Heart right ventricle (tissue), 16 donors: ENCODE data around the gene OMP. TPM values are rescaled to one million over a fixed set of nuclear protein-coding genes. Genes with fewer than 3 reads are reported as not detected.

Experiments used
- ATAC-seq, 8 donors: fragments of 200-7000 bp; cut with Tn5 transposase; one replicate each; pipeline ENCODE4 v1.9.1; 2020; ENCODE audit warnings: mild to moderate bottlenecking in 8 of 8, moderate library complexity in 8 of 8, moderate number of reproducible peaks in 1 of 8
- DNase-seq, 2 donors: peaks; one replicate each; pipeline ENCODE4 v3.0.0-alpha.2; 2020
- H3K27ac ChIP-seq, 10 donors: fragments of 200-600 bp; sonication (generic) in 2 of 10; one replicate each; pipeline versions ENCODE4 v1.5.0 to v1.8.0; 2020 to 2022; ENCODE audit warnings: mild to moderate bottlenecking in 3 of 10
- H3K27me3 ChIP-seq, 7 donors: fragments of 200-600 bp; one replicate each; pipeline ENCODE4 v1.8.0; 2021 to 2022; ENCODE audit warnings: mild to moderate bottlenecking in 2 of 7
- H3K36me3 ChIP-seq, 9 donors: fragments of 200-600 bp; sonication (generic) in 1 of 9; one replicate each; pipeline versions ENCODE4 v1.5.0 to v1.8.0; 2020 to 2022; ENCODE audit warnings: mild to moderate bottlenecking in 2 of 9
- H3K4me1 ChIP-seq, 9 donors: fragments of 200-600 bp; sonication (generic) in 1 of 9; one replicate each; pipeline versions ENCODE4 v1.5.0 to v1.8.0; 2020 to 2022; ENCODE audit warnings: mild to moderate bottlenecking in 4 of 9
- H3K4me3 ChIP-seq, 10 donors: fragments of 200-600 bp; sonication (generic) in 2 of 10; one replicate each; pipeline versions ENCODE4 v1.5.0 to v1.8.0; 2020 to 2022; ENCODE audit warnings: mild to moderate bottlenecking in 7 of 10, moderate library complexity in 2 of 10
- H3K9me3 ChIP-seq, 11 donors: fragments of 200-600 bp in 10 of 11; sonication (generic) in 2 of 11; one replicate each; pipeline versions ENCODE4 v1.5.0 to v1.8.0; 2013 to 2022; ENCODE audit warnings: mild to moderate bottlenecking in 2 of 11, control low read depth in 1 of 11, moderate library complexity in 1 of 11
- WGBS, 2 donors: extraction: QIAGEN DNeasy Blood & Tissue Kit; methylation state at CpG; one replicate each; pipeline ENCODE4 v1.1.7; 2013; ENCODE audit warnings: inconsistent platforms in 1 of 2; 5-methylcytosine and 5-hydroxymethylcytosine counted together
- intact Hi-C, 10 donors: fragments of 100-400 bp; cut with DNase I; formaldehyde crosslinking; loops; one replicate each; pipeline versions ENCODE4 v1.11.1 to v1.14.2; 2022
- polyA plus RNA-seq, 2 donors: library from polyadenylated mRNA; stranded (reverse); fragments of 200-250 nt; gene quantifications; one replicate each; pipeline ENCODE4 v1.2.3, GENCODE V29; 2013
- total RNA-seq, 10 donors: library from RNA; stranded (reverse); fragmentation: NEBNext Ultra II Directional in 3 of 10; extraction: Animal tissue kit (Norgen Biotek cat#: 25700) in 3 of 10; gene quantifications; one replicate each; pipeline versions ENCODE4 v1.2.1 to v1.2.4, GENCODE V29; 2021 to 2023
- TF ChIP-seq, protein P1 (sequence below), 9 donors: fragments of 200-600 bp; sonication (generic) in 2 of 9; IDR thresholded peaks; one replicate each; pipeline versions ENCODE4 v1.5.0 to v1.8.0; 2021 to 2022; ENCODE audit warnings: antibody characterized with exemption in 9 of 9, mild to moderate bottlenecking in 5 of 9, moderate library complexity in 1 of 9
- donor health status: Arrhythmogenic right ventricular cardiomyopathy.
- donor health status: ischemic (EF 13 %, LVEDD 7.1; RV severe dilation, severe dysfunction).
- donor health status: healthy with polysubstance abuse.
- donor health status: DM: no; HTN: yes; CAD: no.
- donor health status: DM: no; HTN: no; CAD: no.
- donor health status: ischemic (EF 25% LVEDD 6.9; RV normal size, moderate dysfunction).
- donor health status: ischemic (EF 25% LVEDD 5.7; RV mildly dilated, moderate dysfunction).
- donor health status: healthy.
- donor health status: DM: yes; HTN: yes; CAD: no.
- donor health status: Ischemic cardiomyopathy.
- donor health status: ischemic (EF 35%, LVEDD 5.7; RV mildly dilated, moderate dysfunction).
- donor health status: nonischemic (EF 11% LVEDD 7.7; RV severe dilation, severe dysfunction).
- donor health status: DM: yes; HTN: yes; CAD: no.
- donor health status: PGD.
- donor health status: ischemic (EF 29% LVEDD 5.4; RV normal size, mild dysfunction).
- donor health status: nonischemic (EF 23%, LVEDD 6.1; RV moderate dilation, normal function).

The OMP gene
- total and polyA plus RNA-seq, 12 donors, result 0.58 TPM; not detected in 11

DNA sequence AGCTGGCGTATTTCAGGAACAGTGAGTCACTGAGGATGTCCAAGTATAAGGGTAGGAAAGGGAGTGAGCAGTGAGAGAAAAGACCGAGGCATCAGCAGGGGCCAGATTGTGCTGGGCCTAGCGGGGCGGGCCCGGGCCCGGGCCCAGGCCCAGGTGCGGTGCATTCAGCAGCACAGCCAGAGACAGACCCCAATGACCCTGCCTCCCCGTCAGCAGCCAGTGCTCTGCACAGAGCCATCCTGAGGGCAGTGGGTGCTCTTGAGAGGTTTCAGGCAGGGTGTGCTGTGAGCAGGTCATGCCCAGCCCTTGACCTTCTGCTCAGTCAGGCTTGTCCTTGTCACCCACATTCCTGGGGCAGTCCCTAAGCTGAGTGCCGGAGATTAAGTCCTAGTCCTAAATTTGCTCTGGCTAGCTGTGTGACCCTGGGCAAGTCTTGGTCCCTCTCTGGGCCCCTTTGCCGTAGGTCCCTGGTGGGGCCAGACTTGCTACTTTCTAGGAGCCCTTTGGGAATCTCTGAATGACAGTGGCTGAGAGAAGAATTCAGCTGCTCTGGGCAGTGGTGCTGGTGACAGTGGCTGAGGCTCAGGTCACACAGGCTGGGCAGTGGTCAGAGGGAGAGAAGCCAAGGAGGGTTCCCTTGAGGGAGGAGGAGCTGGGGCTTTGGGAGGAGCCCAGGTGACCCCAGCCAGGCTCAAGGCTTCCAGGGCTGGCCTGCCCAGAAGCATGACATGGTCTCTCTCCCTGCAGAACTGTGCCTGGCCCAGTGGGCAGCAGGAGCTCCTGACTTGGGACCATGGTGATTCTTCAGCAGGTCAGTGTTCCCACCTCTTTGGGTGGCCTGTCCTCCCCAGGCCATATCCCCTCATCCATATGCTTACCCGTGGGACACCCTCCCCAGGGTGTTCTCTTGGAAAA lies 27.5 kb downstream of the OMP start:
- Histone ChIP-seq H3K4me1 (peaks cover 6 to 43% (median 27%) of the 10 kb centered on the region in 9 donors), H3K4me3 (no peak overlapping the region), H3K36me3 (no peaks in the 10 kb centered on the region), H3K27me3 (peaks cover 0 to 9% (median 0%) of the 10 kb centered on the region in 7 donors), H3K9me3 (no peaks in the 10 kb centered on the region), H3K27ac (peak overlapping the region in 4 of 10 donors; percentile 25 to 60 (median 48))
- no peak for ATAC-seq
- intact Hi-C loops, result loop anchor here (5.0 to 10.0 kb wide), 6 partner anchors 57 to 425 kb away; no protein-coding TSS in a partner anchor
- WGBS, 2 donors, result 90 to 91% methylated on average over 11 of the region's 11 CpGs
- TF ChIP-seq, protein P1, sequence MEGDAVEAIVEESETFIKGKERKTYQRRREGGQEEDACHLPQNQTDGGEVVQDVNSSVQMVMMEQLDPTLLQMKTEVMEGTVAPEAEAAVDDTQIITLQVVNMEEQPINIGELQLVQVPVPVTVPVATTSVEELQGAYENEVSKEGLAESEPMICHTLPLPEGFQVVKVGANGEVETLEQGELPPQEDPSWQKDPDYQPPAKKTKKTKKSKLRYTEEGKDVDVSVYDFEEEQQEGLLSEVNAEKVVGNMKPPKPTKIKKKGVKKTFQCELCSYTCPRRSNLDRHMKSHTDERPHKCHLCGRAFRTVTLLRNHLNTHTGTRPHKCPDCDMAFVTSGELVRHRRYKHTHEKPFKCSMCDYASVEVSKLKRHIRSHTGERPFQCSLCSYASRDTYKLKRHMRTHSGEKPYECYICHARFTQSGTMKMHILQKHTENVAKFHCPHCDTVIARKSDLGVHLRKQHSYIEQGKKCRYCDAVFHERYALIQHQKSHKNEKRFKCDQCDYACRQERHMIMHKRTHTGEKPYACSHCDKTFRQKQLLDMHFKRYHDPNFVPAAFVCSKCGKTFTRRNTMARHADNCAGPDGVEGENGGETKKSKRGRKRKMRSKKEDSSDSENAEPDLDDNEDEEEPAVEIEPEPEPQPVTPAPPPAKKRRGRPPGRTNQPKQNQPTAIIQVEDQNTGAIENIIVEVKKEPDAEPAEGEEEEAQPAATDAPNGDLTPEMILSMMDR (IDR thresholded peaks at IDR 0.05), result no peak
- no peak for DNase-seq

DNA sequence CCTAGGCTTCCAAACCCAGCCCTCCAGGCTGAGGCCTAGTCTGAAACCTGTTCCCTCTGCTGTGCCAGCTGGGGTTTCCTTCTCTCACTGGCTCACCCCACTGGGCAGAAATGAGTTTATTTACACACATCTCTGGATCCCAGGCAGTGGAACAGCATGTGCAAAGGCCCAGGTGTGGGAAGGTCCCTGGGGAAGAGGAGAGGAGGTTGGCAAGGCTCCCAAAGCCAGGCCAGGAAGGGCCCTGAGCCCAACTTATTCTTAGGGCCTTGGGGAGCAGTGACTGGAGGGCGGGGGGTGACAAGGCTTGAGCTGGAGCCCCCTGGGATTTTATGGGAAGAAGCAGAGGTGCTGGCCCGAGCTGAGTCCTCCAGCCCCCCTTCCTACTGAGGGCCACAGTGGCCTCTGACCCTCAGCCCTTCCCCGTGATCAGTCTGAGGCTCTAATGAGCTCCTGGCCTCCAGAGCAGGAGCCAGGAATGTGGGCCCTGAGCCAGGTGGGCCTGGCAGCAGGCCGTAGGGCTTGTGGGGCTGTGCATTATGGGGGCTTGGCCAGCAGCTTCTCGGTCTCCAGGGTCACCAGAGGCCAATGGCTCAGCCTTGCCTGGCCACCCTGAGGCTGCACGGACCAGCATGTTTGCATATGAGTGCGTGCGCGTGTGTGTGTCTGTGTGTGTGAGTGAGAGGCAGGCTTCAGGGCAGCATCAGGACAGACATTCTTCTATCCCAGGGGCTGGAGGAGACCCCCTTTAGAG lies 28.3 kb downstream of the OMP start:
- peak; percentile 63 to 82 for DNase-seq
- intact Hi-C loops, result no loop called here
- ATAC-seq, result peak; percentile 42 to 77 (median 62)
- H3K4me1 ChIP-seq, result peaks cover 6 to 43% (median 27%) of the 10 kb centered on the region in 9 donors
- 40 to 41% methylated on average over 9 of the region's 9 CpGs for WGBS, 2 donors
- H3K27me3 ChIP-seq, result peaks cover 0 to 9% (median 0%) of the 10 kb centered on the region in 7 donors
- TF ChIP-seq, protein P1 (IDR thresholded peaks at IDR 0.05), result no peak
- H3K9me3 ChIP-seq, result no peaks in the 10 kb centered on the region
- H3K36me3 ChIP-seq, result no peaks in the 10 kb centered on the region
- H3K27ac ChIP-seq, result peak overlapping the region in 5 of 10 donors; percentile 13 to 60 (median 46)
- H3K4me3 ChIP-seq, result no peak overlapping the region

DNA sequence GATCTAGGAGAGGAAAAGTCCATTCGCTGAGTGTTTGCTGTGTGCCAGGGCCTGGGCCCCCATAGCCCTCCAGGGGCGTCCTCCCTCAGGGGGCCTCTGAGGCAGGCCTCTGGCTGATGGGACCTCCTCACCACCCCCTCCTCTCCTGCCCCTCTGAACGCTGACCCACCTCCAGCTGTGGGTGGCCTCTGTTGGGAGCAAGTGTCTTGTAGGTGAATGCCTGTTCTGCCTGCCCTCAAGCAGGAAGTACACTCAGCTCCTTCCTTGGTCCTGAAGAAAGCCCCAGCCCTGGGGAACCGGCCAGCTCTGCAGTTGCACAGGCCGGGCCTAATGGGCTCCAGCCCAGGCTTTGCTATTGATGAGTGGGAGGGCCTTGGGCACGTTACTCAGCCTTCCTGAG lies 28.9 kb downstream of the OMP start:
- Histone ChIP-seq H3K27ac (peak overlapping the region in 4 of 10 donors; percentile 6 to 60 (median 30)), H3K4me3 (no peak overlapping the region), H3K9me3 (no peaks in the 10 kb centered on the region), H3K36me3 (no peaks in the 10 kb centered on the region), H3K27me3 (peaks cover 0 to 9% (median 0%) of the 10 kb centered on the region in 7 donors), H3K4me1 (peaks cover 6 to 43% (median 27%) of the 10 kb centered on the region in 9 donors)
- ATAC-seq (no peak), DNase-seq (no peak)
- WGBS, 2 donors, result 65 to 75% methylated on average over 6 of the region's 6 CpGs
- intact Hi-C loops, result no loop called here
- TF ChIP-seq, protein P1 (IDR thresholded peaks at IDR 0.05), result no peak

DNA sequence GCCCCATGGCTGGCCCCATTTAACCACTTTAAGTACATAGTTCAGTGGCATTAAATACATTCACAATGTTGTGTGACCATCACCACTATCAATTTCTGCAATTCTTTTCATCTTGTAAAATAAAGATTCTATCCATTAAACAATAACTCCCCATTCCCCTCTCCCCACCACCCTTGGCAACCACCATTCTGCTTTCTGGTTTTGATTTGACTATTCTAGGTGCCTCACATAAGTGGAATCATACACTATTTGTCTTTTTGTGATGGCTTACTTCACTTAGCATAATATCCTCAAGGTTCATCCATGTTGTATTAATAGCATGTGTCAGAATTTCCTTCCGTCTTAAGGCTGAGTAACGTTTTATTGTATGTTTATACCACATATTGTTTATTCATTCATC lies 32.4 kb downstream of the OMP start:
- H3K27me3 ChIP-seq, result peaks cover 0 to 23% (median 8%) of the 10 kb centered on the region in 7 donors
- intact Hi-C loops, result no loop called here
- TF ChIP-seq, protein P1 (IDR thresholded peaks at IDR 0.05), result no peak
- WGBS, 2 donors, result 22 to 30% methylated on average over 2 of the region's 2 CpGs
- ATAC-seq (no peak), DNase-seq (no peak)
- peaks cover 6 to 50% (median 31%) of the 10 kb centered on the region in 9 donors for H3K4me1 ChIP-seq
- no peaks in the 10 kb centered on the region for H3K9me3 ChIP-seq
- H3K36me3 ChIP-seq, result no peaks in the 10 kb centered on the region
- no peak overlapping the region for H3K4me3 ChIP-seq
- no peak overlapping the region for H3K27ac ChIP-seq
